GM23248 (cell line): ENCODE measurements around the gene ZNF853. TPM values are rescaled to one million over a fixed set of nuclear protein-coding genes. Genes with fewer than 3 reads are reported as not detected.
A peak's percentile ranks its signal among the peaks of the same experiment; 100 is the strongest.

Experiments used
- DNase-seq: peaks from one replicate; pipeline ENCODE4 v3.0.0-alpha.2; 2015
- H2AFZ ChIP-seq: fragments of 200-600 bp; sonication (generic); 2 replicates; pipeline ENCODE4 v1.6.1; 2016; ENCODE audit warnings: antibody characterized with exemption
- H3F3A ChIP-seq: fragments of 200-600 bp; sonication (generic); 2 replicates; pipeline ENCODE4 v1.6.1; 2016; ENCODE audit warnings: mild to moderate bottlenecking, antibody characterized with exemption, mixed run types; ENCODE audit not compliant: insufficient read depth
- H3K27ac ChIP-seq: fragments of 200-600 bp; sonication (generic); 2 replicates; pipeline ENCODE4 v1.5.1; 2016; ENCODE audit warnings: mild to moderate bottlenecking
- H3K27me3 ChIP-seq: fragments of 200-600 bp; sonication (generic); replicated peaks from 2 replicates; pipeline ENCODE4 v1.6.1; 2016; ENCODE audit warnings: mild to moderate bottlenecking; ENCODE audit not compliant: insufficient read depth
- H3K36me3 ChIP-seq: fragments of 200-600 bp; sonication (generic); 2 replicates; pipeline ENCODE4 v1.6.1; 2016; ENCODE audit warnings: low read depth, mild to moderate bottlenecking
- H3K4me1 ChIP-seq: fragments of 200-600 bp; sonication (generic); 2 replicates; pipeline ENCODE4 v1.6.1; 2016; ENCODE audit warnings: mild to moderate bottlenecking; ENCODE audit not compliant: insufficient read depth
- H3K4me2 ChIP-seq: fragments of 200-600 bp; sonication (generic); one replicate; pipeline ENCODE4 v1.6.1; 2016; ENCODE audit warnings: mild to moderate bottlenecking; ENCODE audit not compliant: unreplicated experiment
- H3K4me3 ChIP-seq: fragments of 200-600 bp; sonication (generic); 2 replicates; pipeline ENCODE4 v1.5.1; 2016; ENCODE audit warnings: mild to moderate bottlenecking
- H3K79me2 ChIP-seq: fragments of 200-600 bp; sonication (generic); 2 replicates; pipeline ENCODE4 v1.6.1; 2016; ENCODE audit warnings: mild to moderate bottlenecking; ENCODE audit not compliant: insufficient read depth
- H3K9ac ChIP-seq: fragments of 200-600 bp; sonication (generic); 2 replicates; pipeline ENCODE4 v1.6.1; 2016; ENCODE audit warnings: mild to moderate bottlenecking
- H3K9me2 ChIP-seq: fragments of 200-600 bp; sonication (generic); 2 replicates; pipeline ENCODE4 v1.6.1; 2016; ENCODE audit warnings: mixed run types, mild to moderate bottlenecking, moderate library complexity; ENCODE audit not compliant: insufficient read depth
- H3K9me3 ChIP-seq: fragments of 200-600 bp; sonication (generic); one replicate; pipeline ENCODE4 v1.6.1; 2017; ENCODE audit warnings: low read depth
- H4K20me1 ChIP-seq: fragments of 200-600 bp; sonication (generic); 2 replicates; pipeline ENCODE4 v1.6.0; 2016; ENCODE audit not compliant: insufficient read depth
- EZH2 ChIP-seq: fragments of 200-600 bp; sonication (generic); IDR thresholded peaks from 2 replicates; pipeline ENCODE4 v1.6.1; 2018; ENCODE audit warnings: antibody characterized with exemption, mild to moderate bottlenecking; ENCODE audit not compliant: insufficient read depth, poor library complexity, severe bottlenecking
- EZH2phosphoT487 ChIP-seq: fragments of 200-600 bp; sonication (generic); IDR thresholded peaks from 2 replicates; pipeline ENCODE4 v1.6.1; 2018; ENCODE audit warnings: antibody characterized with exemption, moderate library complexity, mild to moderate bottlenecking, low read depth; ENCODE audit not compliant: insufficient read depth
- WGBS, 2 experiments: methylation state at CpG; one replicate each; pipeline ENCODE4 v1.1.6; 2015 to 2017; ENCODE audit warnings: low lambda C conversion rate in 2 of 2, low coverage in 1 of 2; ENCODE audit errors: missing lambda C conversion rate in 2 of 2; 5-methylcytosine and 5-hydroxymethylcytosine counted together
- in situ Hi-C: fragments of 300-500 bp; cut with MboI; formaldehyde crosslinking; loops from 2 replicates; pipeline ENCODE4 v1.15.0; 2020
- polyA plus RNA-seq: library from polyadenylated mRNA; unstranded; fragments of >200 nt; fragmentation: Nextera tagmentation; extraction: Ambion mirVana; gene quantifications from 2 replicates; pipeline ENCODE4 v1.2.1, GENCODE V29; 2016
- total RNA-seq: library from RNA; depleted of rRNA; stranded (reverse); fragments of >200 nt; shearing (Covaris generic); gene quantifications from 2 replicates; pipeline ENCODE4 v1.2.3, GENCODE V29; 2014

Gene ZNF853
- total and polyA plus RNA-seq, 2 experiments from 2014 or later, result 0.22 TPM; not detected in 1

DNA sequence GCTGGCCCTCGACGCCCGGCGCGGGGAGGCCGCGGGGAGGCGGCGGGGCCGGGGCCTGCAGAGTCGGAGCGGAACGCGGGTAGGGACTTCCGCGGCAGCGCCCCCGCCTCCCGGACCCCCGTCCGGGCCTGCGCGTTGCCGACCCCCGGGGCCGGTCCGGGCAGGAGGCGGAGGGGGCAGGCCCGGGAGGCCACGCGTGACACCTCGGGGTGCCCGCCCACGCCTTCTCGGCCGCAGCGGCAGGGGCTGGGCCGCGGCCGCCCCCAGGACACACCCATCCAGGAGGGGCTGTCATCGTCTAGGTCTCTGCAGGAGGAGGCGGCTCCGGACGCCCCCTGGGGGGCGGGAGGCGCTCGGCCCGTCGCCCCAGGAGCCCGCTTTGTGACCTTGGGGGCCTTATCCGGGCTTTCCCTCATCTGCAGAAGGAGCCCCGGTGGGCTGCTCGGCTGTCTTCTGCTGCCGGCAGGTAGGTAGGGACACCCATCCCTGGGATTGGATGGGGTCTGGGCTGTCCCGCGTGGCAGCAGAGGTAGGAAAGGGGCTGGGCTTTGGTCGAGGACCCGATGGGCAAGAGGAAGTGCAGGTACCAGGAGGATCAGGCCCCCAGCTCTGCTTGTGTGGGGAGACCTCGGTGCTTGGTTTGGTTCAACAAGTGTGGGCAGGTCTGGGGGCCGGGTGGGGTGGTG, 22.3 kb downstream of the ZNF853 start:
- TF ChIP-seq EZH2 (no peak), EZH2phosphoT487 (no peak)
- in situ Hi-C loops, result no loop called here
- Histone ChIP-seq H3K36me3 (no peaks in the 10 kb centered on the region), H3K9me2 (no peaks in the 10 kb centered on the region), H3K9me3 (no peaks in the 10 kb centered on the region), H3K4me2 (peak overlapping the region; percentile 74), H3F3A (no peaks in the 10 kb centered on the region), H3K4me1 (0 out of 2 replicates have a peak, but pooled peaks cover 3% of the 10 kb centered on the region), H3K9ac (peak overlapping the region; percentile 79), H3K79me2 (peaks cover 37% of the 10 kb centered on the region), H2AFZ (peak overlapping the region; percentile 41; the same call in 1 of the 2 replicates), H3K27me3 (no peaks in the 10 kb centered on the region), H3K27ac (no peak overlapping the region), H3K4me3 (peak overlapping the region; percentile 86), H4K20me1 (no peaks in the 10 kb centered on the region)
- WGBS, 2 experiments, result 5% methylated on average over 14 to 54 of the region's 60 CpGs
- DNase-seq, result peak; percentile 58

DNA sequence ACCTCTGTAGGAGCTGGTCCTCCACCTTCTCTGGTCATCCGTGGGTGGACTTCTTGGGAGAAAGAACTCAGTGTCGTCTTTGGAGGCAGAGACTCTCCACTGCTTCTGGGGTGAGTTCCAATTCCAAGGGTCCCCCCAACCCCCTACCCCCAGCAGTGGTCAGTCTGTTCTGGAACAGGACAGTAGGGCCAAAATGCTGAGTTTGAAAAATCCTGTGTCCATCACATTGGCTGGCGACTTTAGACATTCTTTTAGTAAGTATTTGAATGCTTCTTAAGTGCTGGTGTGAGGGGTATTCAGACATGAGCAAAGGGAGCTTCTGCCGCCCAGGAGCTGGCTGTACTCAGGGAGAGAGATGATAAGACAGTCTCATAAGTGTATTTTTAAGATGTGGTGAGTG, 23.6 kb downstream of the ZNF853 start:
- 75 to 82% methylated on average over 4 of the region's 4 CpGs for WGBS, 2 experiments
- TF ChIP-seq EZH2, result no peak
- no peak for TF ChIP-seq EZH2phosphoT487
- no peak for DNase-seq
- Histone ChIP-seq H3K27ac (no peak overlapping the region), H2AFZ (no peak overlapping the region), H3K27me3 (no peaks in the 10 kb centered on the region), H3K9me3 (no peaks in the 10 kb centered on the region), H3K36me3 (no peaks in the 10 kb centered on the region; the same call in 1 of the 2 replicates), H3F3A (no peaks in the 10 kb centered on the region), H3K4me1 (0 out of 2 replicates have a peak, but pooled peaks cover 3% of the 10 kb centered on the region), H3K9me2 (no peaks in the 10 kb centered on the region), H3K79me2 (peaks cover 37% of the 10 kb centered on the region), H3K4me3 (no peak overlapping the region), H3K9ac (no peak overlapping the region), H3K4me2 (peak overlapping the region; percentile 74), H4K20me1 (no peaks in the 10 kb centered on the region)
- in situ Hi-C loops, result no loop called here

DNA sequence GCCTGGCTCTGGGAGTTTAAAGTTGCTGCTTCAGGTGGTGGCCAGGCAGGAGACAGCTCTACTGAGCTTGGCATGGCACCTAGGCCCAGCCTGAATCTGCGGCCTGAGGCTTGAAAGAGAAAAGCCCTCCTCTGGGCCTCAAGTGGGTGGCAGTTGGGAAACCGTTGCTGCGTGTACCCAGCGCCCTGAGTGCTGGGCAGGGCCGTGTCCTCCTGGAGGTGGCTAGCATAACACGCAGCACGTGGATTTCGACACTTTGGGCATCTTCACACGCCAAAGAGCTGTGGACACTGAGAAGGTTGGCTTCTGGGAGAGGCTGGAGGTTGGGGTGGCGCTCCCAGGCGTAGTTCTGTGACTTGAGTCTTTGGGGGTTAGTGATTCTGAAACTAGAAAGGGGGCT, 24.2 kb downstream of the ZNF853 start:
- H3K27ac ChIP-seq, result no peak overlapping the region
- H4K20me1 ChIP-seq, result no peaks in the 10 kb centered on the region
- H3K4me1 ChIP-seq, result 0 out of 2 replicates have a peak, but pooled peaks cover 3% of the 10 kb centered on the region
- DNase-seq, result no peak
- H3K79me2 ChIP-seq, result peaks cover 37% of the 10 kb centered on the region
- WGBS, 2 experiments, result 90 to 94% methylated on average over 11 of the region's 11 CpGs
- H3K4me2 ChIP-seq, result no peak overlapping the region
- H3K9ac ChIP-seq, result no peak overlapping the region
- no peaks in the 10 kb centered on the region for H3K27me3 ChIP-seq
- H3K9me2 ChIP-seq, result no peaks in the 10 kb centered on the region
- H3K4me3 ChIP-seq, result no peak overlapping the region
- no peaks in the 10 kb centered on the region; the same call in 1 of the 2 replicates for H3K36me3 ChIP-seq
- TF ChIP-seq EZH2, result no peak
- no peak for TF ChIP-seq EZH2phosphoT487
- no peaks in the 10 kb centered on the region for H3F3A ChIP-seq
- no peak overlapping the region for H2AFZ ChIP-seq
- H3K9me3 ChIP-seq, result no peaks in the 10 kb centered on the region
- in situ Hi-C loops, result loop anchor here (5.0 kb wide), 1 partner anchor 47 kb away; the partner anchor contains the start of gene INTS15

DNA sequence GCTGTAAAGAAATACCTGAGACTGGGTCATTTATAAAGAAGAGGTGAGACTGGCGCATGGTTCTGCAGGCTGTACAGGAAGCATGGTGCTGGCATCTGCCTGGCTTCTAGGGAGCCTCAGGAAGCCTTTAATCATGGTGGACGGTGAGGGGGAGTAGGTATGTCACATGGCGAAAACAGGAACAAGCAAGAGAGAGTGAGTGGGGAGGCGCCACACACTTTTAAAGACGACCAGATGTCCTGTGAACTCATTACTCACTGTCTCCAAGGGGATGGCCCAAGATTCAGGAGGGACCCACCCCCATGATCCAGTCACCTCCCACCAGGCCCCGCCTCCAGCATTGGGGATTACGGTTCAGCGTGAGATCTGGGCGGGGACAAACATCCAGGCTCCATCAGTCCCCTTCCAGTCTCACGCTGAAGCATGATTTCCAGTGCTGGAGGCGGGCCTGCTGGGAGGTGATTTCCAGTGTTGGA, 24.9 kb downstream of the ZNF853 start:
- Histone ChIP-seq H4K20me1 (no peaks in the 10 kb centered on the region), H3K36me3 (no peaks in the 10 kb centered on the region; the same call in 1 of the 2 replicates), H3K4me3 (no peak overlapping the region), H3K27ac (0 out of 2 replicates have a peak overlapping the region, but pooled peaks have one; percentile 24), H3K9ac (no peak overlapping the region), H2AFZ (no peak overlapping the region), H3K9me2 (no peaks in the 10 kb centered on the region), H3K27me3 (no peaks in the 10 kb centered on the region), H3K4me1 (0 out of 2 replicates have a peak, but pooled peaks cover 3% of the 10 kb centered on the region), H3K79me2 (peaks cover 37% of the 10 kb centered on the region), H3K9me3 (no peaks in the 10 kb centered on the region), H3K4me2 (no peak overlapping the region), H3F3A (no peaks in the 10 kb centered on the region)
- no peak for TF ChIP-seq EZH2
- TF ChIP-seq EZH2phosphoT487, result no peak
- 37 to 42% methylated on average over 11 of the region's 11 CpGs for WGBS, 2 experiments
- DNase-seq, result peak; percentile 81
- in situ Hi-C loops, result loop anchor here (5.0 kb wide), 1 partner anchor 48 kb away; the partner anchor contains the start of gene INTS15
